G401.6 (cell line): ENCODE data around the gene CPXM2.
"Not testable (repeated sequence)": the region's sequence is repeated elsewhere in the genome, so short reads cannot be mapped to it uniquely, and the experiment has no call there.

Experiments
- FAIRE-seq: peaks from 2 replicates; lab custom pipeline; 2012; peaks lifted over from hg19 to GRCh38; lab: Jason Lieb, UNC

The CPXM2 gene

GRCh38 chr10:123742751-123743440, 148.7 kb downstream of the CPXM2 start:
- FAIRE-seq, result no peak

GRCh38 chr10:123741711-123742110, 149.9 kb downstream of the CPXM2 start:
- no peak for FAIRE-seq

- no peak for FAIRE-seq
Measured at GRCh38 chr10:123741146-123741545, 150.5 kb downstream of the CPXM2 start.

- not testable (repeated sequence) for FAIRE-seq
Measured at GRCh38 chr10:123736917-123737316, 154.7 kb downstream of the CPXM2 start.

GRCh38 chr10:123729523-123729922, 162.1 kb downstream of the CPXM2 start:
- FAIRE-seq, result no peak

- no peak for FAIRE-seq
Measured at GRCh38 chr10:123726836-123727235, 164.8 kb downstream of the CPXM2 start.

GRCh38 chr10:123726381-123726780, 165.2 kb downstream of the CPXM2 start:
- FAIRE-seq, result no peak

GRCh38 chr10:123724747-123725146, 166.9 kb downstream of the CPXM2 start:
- FAIRE-seq, result no peak

GRCh38 chr10:123722351-123722750, 169.3 kb downstream of the CPXM2 start:
- no peak for FAIRE-seq

GRCh38 chr10:123721441-123722049, 170.1 kb downstream of the CPXM2 start:
- no peak for FAIRE-seq

- FAIRE-seq, result no peak
Measured at GRCh38 chr10:123720536-123720935, 171.1 kb downstream of the CPXM2 start.

- FAIRE-seq, result no peak
Measured at GRCh38 chr10:123718544-123719060, 173.0 kb downstream of the CPXM2 start.

GRCh38 chr10:123717336-123717735, 174.3 kb downstream of the CPXM2 start:
- no peak for FAIRE-seq

GRCh38 chr10:123715546-123715945, 176.1 kb downstream of the CPXM2 start:
- no peak for FAIRE-seq

- FAIRE-seq, result no peak
Measured at GRCh38 chr10:123706236-123706635, 185.4 kb downstream of the CPXM2 start.

- FAIRE-seq, result no peak
Measured at GRCh38 chr10:123704812-123705211, 186.8 kb downstream of the CPXM2 start.

GRCh38 chr10:123704076-123704475, 187.5 kb downstream of the CPXM2 start:
- FAIRE-seq, result no peak

- FAIRE-seq, result no peak
Measured at GRCh38 chr10:123703195-123703790, 188.3 kb downstream of the CPXM2 start.
